Measurements from ENCODE around the gene GRK5. TPM values are rescaled to one million over a fixed set of nuclear protein-coding genes. Genes with fewer than 3 reads are reported as not detected.
A peak's percentile ranks its signal among the peaks of the same experiment; 100 is the strongest.

Gene GRK5
- total RNA-seq, 3 donors from 2014 or later (not counting 1 experiment from before 2014, with no cell fraction given): 37.6 to 54.3 (median 47.9) TPM

DNA sequence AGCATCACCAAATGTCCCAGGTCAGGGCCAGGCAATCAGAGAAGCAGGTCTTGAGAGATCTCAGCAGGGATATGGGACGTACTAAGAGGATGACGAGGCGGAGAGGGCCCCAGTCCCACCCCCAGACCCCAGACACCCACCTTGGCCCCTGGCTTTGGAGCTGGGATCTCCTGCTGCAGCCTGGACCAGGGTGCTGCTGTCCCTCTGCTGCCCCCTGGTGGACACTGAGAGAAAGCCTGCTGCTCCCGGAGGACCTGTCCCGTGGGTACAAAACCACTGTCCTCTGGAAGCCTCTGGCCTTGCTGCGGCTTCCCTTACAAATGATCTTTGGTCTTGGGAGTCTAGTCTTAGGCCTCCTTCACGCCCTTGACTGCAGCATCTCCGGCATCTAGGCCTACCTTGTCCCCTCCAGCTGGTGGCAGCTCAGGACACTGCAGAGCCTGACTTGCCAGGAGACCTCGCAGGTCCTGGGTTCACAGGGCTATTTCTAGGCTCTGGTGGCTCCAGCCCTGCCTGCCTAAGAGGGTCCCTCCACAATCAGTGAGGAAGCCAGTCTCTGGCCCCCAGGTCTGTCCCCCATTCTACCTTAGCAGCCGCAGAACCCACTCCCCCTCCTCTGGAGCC is 238.1 kb downstream of the GRK5 start:
- Mint-ChIP-seq H3K4me1 (peaks cover 0 to 11% of the 10 kb centered on the region in 2 donors), H3K9me3 (no peaks in the 10 kb centered on the region), H3K4me3 (no peak overlapping the region), H3K27me3 (ENCODE audit: low read depth in 2 of 2) (no peaks in the 10 kb centered on the region), H3K27ac (peak overlapping the region in 1 of 2 donors; percentile 21), H3K36me3 (no peaks in the 10 kb centered on the region)
- peak; percentile 77 to 92 (median 90) for ATAC-seq
- Histone ChIP-seq H3K9me3 (ENCODE audit: control insufficient read depth, insufficient read depth, low read length) (no peaks in the 10 kb centered on the region), H3K27me3 (ENCODE audit: control insufficient read depth, insufficient read depth, low read length) (no peaks in the 10 kb centered on the region), H3K4me1 (ENCODE audit: control insufficient read depth, insufficient read depth, low read length) (peaks cover 4% of the 10 kb centered on the region), H3K27ac (ENCODE audit: low read length) (no peak overlapping the region), H3K36me3 (ENCODE audit: control insufficient read depth, insufficient read depth, low read length) (peaks cover 5% of the 10 kb centered on the region), H3K4me3 (ENCODE audit: low read length) (no peak overlapping the region)
- peak; percentile 80 to 93 for DNase-seq
- 30% methylated on average over 10 of the region's 10 CpGs for WGBS (ENCODE audit: insufficient coverage)
- TF ChIP-seq, protein P1, sequence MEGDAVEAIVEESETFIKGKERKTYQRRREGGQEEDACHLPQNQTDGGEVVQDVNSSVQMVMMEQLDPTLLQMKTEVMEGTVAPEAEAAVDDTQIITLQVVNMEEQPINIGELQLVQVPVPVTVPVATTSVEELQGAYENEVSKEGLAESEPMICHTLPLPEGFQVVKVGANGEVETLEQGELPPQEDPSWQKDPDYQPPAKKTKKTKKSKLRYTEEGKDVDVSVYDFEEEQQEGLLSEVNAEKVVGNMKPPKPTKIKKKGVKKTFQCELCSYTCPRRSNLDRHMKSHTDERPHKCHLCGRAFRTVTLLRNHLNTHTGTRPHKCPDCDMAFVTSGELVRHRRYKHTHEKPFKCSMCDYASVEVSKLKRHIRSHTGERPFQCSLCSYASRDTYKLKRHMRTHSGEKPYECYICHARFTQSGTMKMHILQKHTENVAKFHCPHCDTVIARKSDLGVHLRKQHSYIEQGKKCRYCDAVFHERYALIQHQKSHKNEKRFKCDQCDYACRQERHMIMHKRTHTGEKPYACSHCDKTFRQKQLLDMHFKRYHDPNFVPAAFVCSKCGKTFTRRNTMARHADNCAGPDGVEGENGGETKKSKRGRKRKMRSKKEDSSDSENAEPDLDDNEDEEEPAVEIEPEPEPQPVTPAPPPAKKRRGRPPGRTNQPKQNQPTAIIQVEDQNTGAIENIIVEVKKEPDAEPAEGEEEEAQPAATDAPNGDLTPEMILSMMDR (IDR thresholded peaks at IDR 0.05): peak; percentile 89
- intact Hi-C loops (cut with micrococcal nuclease): loop anchor here (1.0 to 2.0 kb wide), 2 partner anchors 239 to 247 kb away; no protein-coding TSS in a partner anchor

DNA sequence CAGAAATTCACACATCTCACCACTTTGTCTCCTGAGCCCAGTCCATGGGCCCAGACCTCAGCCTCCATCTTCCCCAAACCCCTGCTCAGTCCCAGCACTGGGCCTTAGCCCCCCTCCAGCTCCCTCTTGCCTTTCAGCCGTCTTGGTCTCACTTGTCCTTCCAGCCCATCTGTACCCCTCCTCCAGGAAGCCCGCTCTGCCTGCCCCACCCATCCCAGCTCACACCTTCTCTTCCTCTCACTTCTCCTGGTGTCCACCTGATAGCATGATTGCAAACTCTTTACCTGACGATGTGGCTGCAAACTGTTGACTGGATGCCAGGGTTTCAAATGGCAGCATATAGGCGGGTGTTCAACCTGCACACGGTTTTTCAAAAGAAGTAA is 238.6 kb downstream of the GRK5 start:
- ATAC-seq: no peak
- Mint-ChIP-seq H3K36me3 (no peaks in the 10 kb centered on the region), H3K4me3 (no peak overlapping the region), H3K4me1 (peaks cover 0 to 11% of the 10 kb centered on the region in 2 donors), H3K27me3 (ENCODE audit: low read depth in 2 of 2) (no peaks in the 10 kb centered on the region), H3K27ac (peak overlapping the region in 1 of 2 donors; percentile 21), H3K9me3 (no peaks in the 10 kb centered on the region)
- Histone ChIP-seq H3K4me1 (ENCODE audit: control insufficient read depth, insufficient read depth, low read length) (peaks cover 4% of the 10 kb centered on the region), H3K27ac (ENCODE audit: low read length) (no peak overlapping the region), H3K36me3 (ENCODE audit: control insufficient read depth, insufficient read depth, low read length) (peaks cover 5% of the 10 kb centered on the region), H3K9me3 (ENCODE audit: control insufficient read depth, insufficient read depth, low read length) (no peaks in the 10 kb centered on the region), H3K27me3 (ENCODE audit: control insufficient read depth, insufficient read depth, low read length) (no peaks in the 10 kb centered on the region), H3K4me3 (ENCODE audit: low read length) (no peak overlapping the region)
- peak in 1 of 2 donors; percentile 11 for DNase-seq
- intact Hi-C loops (cut with micrococcal nuclease): loop anchor here (1.0 to 2.0 kb wide), 2 partner anchors 240 to 247 kb away; no protein-coding TSS in a partner anchor
- 96% methylated on average over 5 of the region's 5 CpGs for WGBS (ENCODE audit: insufficient coverage)
- TF ChIP-seq, protein P1 (IDR thresholded peaks at IDR 0.05): no peak

DNA sequence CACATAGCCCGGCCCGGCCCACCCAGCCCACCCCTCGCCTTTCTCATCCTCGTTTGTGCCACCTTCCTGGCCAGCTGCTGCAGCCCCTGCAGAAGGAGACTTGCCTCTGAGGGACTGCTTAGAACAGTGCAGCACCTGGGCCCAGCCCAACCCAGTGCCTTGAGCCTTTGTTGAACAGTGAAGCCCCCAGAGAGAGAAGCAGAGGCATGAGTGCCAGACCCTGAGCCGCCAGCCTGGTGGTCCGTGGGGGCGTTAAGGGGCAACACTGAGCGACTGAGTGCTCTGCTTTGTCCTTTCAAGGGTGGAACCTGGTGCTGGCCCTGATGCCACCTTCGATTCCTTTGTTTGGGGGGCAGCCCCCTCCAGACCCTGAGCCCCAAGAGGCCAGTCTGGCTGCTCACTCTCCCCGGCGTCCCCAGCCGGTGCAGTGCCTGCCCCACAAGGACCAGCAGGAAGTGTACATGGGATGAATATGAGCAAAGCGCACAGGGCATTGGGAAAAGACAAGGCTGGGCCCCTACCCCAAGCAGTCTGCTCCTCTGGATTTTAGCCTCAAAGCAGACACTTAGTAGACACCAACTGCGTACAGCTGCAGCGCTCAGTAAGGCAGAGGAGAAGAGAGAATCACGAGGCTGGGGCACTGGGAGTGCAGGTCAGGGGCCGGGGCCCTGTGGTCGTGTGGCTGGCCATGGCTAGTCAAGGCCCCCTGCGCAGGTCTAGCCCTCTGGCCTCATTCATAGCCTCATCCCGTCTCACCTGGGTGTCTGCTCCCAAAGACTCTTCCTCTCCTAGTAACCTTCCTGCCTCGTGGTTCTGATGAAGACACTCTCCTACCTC is 239.3 kb downstream of the GRK5 start:
- TF ChIP-seq, protein P1 (IDR thresholded peaks at IDR 0.05): no peak
- no peaks in the 10 kb centered on the region for H3K9me3 ChIP-seq (ENCODE audit: control insufficient read depth, insufficient read depth, low read length)
- no peak overlapping the region for H3K27ac Mint-ChIP-seq
- H3K27me3 Mint-ChIP-seq (ENCODE audit: low read depth in 2 of 2): no peaks in the 10 kb centered on the region
- peaks cover 5% of the 10 kb centered on the region for H3K36me3 ChIP-seq (ENCODE audit: control insufficient read depth, insufficient read depth, low read length)
- intact Hi-C loops (cut with micrococcal nuclease): no loop called here
- H3K4me1 Mint-ChIP-seq: peaks cover 0 to 11% of the 10 kb centered on the region in 2 donors
- no peaks in the 10 kb centered on the region for H3K36me3 Mint-ChIP-seq
- no peak overlapping the region for H3K4me3 Mint-ChIP-seq
- no peaks in the 10 kb centered on the region for H3K27me3 ChIP-seq (ENCODE audit: control insufficient read depth, insufficient read depth, low read length)
- no peak overlapping the region for H3K27ac ChIP-seq (ENCODE audit: low read length)
- no peaks in the 10 kb centered on the region for H3K9me3 Mint-ChIP-seq
- H3K4me1 ChIP-seq (ENCODE audit: control insufficient read depth, insufficient read depth, low read length): peaks cover 4% of the 10 kb centered on the region
- no peak for ATAC-seq
- WGBS (ENCODE audit: insufficient coverage): 95% methylated on average over 21 of the region's 21 CpGs
- DNase-seq: no peak
- H3K4me3 ChIP-seq (ENCODE audit: low read length): no peak overlapping the region

Data from natural killer cell (primary cell).